ENCODE data around the gene OSTC. TPM values are rescaled to one million over a fixed set of nuclear protein-coding genes. Genes with fewer than 3 reads are reported as not detected.

The OSTC gene
- total and polyA plus RNA-seq, 2 of the 13 experiments (the other 11 are each of a cell fraction or from before 2014, with no cell fraction given), result 208 to 380 TPM

- TF ChIP-seq SRY (CRISPR knock-in tag; IDR thresholded peaks at IDR 0.05), result peak; percentile 72; the same call in 1 of the 2 replicates
- TF ChIP-seq PAX8 (CRISPR knock-in tag; IDR thresholded peaks at IDR 0.05; ENCODE audit: borderline replicate concordance), result no peak
- no peak for TF ChIP-seq ZNF431 (CRISPR knock-in tag; IDR thresholded peaks at IDR 0.05; ENCODE audit: borderline replicate concordance, low read depth)
- no peak for TF ChIP-seq ZFP41 (CRISPR knock-in tag; IDR thresholded peaks at IDR 0.05; ENCODE audit: borderline replicate concordance)
- TF ChIP-seq REXO4 (CRISPR knock-in tag; IDR thresholded peaks at IDR 0.05; ENCODE audit: borderline replicate concordance), result no peak
- TF ChIP-seq ZNF362 (CRISPR knock-in tag; IDR thresholded peaks at IDR 0.05; ENCODE audit: borderline replicate concordance), result peak; percentile 96
- no peak for TF ChIP-seq BATF2 (CRISPR knock-in tag; IDR thresholded peaks at IDR 0.05)
- no peak for TF ChIP-seq ZNF546 (CRISPR knock-in tag; conservative IDR thresholded peaks at IDR 0.05)
- TF ChIP-seq TEAD3 (CRISPR knock-in tag; optimal IDR thresholded peaks at IDR 0.05; ENCODE audit: borderline replicate concordance), result no peak
- no peak for TF ChIP-seq JUND (CRISPR knock-in tag; IDR thresholded peaks at IDR 0.05)
- peak; percentile 18; the same call in 1 of the 2 replicates for TF ChIP-seq CCDC6 (CRISPR knock-in tag; IDR thresholded peaks at IDR 0.05)
- no peak for TF ChIP-seq ETV5 (CRISPR knock-in tag; IDR thresholded peaks at IDR 0.05; ENCODE audit: borderline replicate concordance)
- no peak for TF ChIP-seq HNRNPL (IDR thresholded peaks at IDR 0.05; ENCODE audit: low read depth, low read length)
- no peak for TF ChIP-seq STAT5B (CRISPR knock-in tag; IDR thresholded peaks at IDR 0.05)
- TF ChIP-seq CBX1 (IDR thresholded peaks at IDR 0.05; ENCODE audit: low read depth), result no peak
- no peak for TF ChIP-seq ZNF468 (CRISPR knock-in tag; IDR thresholded peaks at IDR 0.05)
- no peak for TF ChIP-seq SRSF9 (IDR thresholded peaks at IDR 0.05; ENCODE audit: borderline replicate concordance, insufficient read depth, low read depth, low read length, poor library complexity, severe bottlenecking)
- no peak for TF ChIP-seq ZNF260 (CRISPR knock-in tag; IDR thresholded peaks at IDR 0.05; ENCODE audit: borderline replicate concordance, low read depth)
- no peak for TF ChIP-seq PRPF4 (IDR thresholded peaks at IDR 0.05; ENCODE audit: low read depth, low read length, poor library complexity, severe bottlenecking)
- no peak for TF ChIP-seq FOXJ3 (CRISPR knock-in tag; IDR thresholded peaks at IDR 0.05; ENCODE audit: borderline replicate concordance)
- TF ChIP-seq TOPORS (CRISPR knock-in tag; IDR thresholded peaks at IDR 0.05), result no peak
- TF ChIP-seq ZNF430 (CRISPR knock-in tag; IDR thresholded peaks at IDR 0.05), result 0 out of 2 replicates have a peak, but pooled peaks have one; percentile 3
- TF ChIP-seq ZNF317 (CRISPR knock-in tag; IDR thresholded peaks at IDR 0.05), result no peak
- TF ChIP-seq, protein P1, sequence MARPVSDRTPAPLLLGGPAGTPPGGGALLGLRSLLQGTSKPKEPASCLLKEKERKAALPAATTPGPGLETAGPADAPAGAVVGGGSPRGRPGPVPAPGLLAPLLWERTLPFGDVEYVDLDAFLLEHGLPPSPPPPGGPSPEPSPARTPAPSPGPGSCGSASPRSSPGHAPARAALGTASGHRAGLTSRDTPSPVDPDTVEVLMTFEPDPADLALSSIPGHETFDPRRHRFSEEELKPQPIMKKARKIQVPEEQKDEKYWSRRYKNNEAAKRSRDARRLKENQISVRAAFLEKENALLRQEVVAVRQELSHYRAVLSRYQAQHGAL (CRISPR knock-in tag; IDR thresholded peaks at IDR 0.05; ENCODE audit: not compliant biosample characterization), result no peak
- TF ChIP-seq DMTF1 (CRISPR knock-in tag; IDR thresholded peaks at IDR 0.05), result no peak
Observed at GRCh38 chr4:108620101-108620932, 30.1 kb upstream of the OSTC start, which contains the start of gene RPL34 (continued).

Data from HepG2 (cell line).